B cell (primary cell): ENCODE results near the gene CXXC5.

Source experiments
- EZH2 ChIP-seq: IDR thresholded peaks from 2 replicates; pipeline ENCODE4 v1.6.1; 2012; ENCODE audit warnings: borderline replicate concordance, low read depth, mild to moderate bottlenecking, moderate library complexity, low read length; ENCODE audit not compliant: insufficient read depth, poor library complexity, severe bottlenecking
- TF ChIP-seq, protein P1 (sequence below): fragments of 200-600 bp; IDR thresholded peaks from one replicate; pipeline ENCODE4 v1.8.0; 2022; ENCODE audit warnings: antibody characterized with exemption, mild to moderate bottlenecking

DNA sequence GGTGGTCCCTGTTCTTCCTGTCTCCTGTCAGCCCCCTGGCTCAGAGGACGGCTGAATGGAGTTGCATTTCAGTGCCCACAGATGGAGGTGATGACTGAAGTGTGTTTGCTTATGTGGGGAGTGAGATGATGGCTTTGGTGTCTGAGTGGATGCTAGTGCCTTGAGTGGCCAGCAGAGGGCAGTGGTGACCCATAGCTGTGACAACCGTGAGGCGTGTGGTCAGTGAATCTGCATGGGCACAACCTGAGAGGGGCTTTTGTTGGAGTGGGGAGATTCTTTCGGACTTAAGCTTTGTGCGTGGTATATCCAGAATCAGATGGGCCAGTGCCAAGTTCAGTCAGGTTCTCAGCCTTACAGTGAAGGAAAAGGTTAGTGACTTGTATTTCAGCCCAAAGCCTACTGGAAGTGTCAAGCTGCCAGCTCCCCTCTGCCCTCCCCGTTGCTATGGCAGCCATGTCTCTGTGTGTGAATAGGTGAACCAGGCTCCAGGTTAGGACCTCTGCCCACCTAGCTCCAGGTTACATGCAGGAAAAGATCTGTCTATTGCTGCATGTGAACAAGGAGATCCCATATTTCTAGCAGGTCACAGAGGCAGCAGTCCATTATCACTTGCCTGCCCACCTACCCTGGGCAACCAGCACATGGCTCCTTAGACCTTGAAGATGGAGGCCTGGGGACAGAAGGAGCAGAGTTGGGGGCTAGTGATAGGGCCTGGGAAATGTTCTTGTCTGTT is 14.7 kb upstream of the CXXC5 start:
- no peak for TF ChIP-seq EZH2
- TF ChIP-seq, protein P1, sequence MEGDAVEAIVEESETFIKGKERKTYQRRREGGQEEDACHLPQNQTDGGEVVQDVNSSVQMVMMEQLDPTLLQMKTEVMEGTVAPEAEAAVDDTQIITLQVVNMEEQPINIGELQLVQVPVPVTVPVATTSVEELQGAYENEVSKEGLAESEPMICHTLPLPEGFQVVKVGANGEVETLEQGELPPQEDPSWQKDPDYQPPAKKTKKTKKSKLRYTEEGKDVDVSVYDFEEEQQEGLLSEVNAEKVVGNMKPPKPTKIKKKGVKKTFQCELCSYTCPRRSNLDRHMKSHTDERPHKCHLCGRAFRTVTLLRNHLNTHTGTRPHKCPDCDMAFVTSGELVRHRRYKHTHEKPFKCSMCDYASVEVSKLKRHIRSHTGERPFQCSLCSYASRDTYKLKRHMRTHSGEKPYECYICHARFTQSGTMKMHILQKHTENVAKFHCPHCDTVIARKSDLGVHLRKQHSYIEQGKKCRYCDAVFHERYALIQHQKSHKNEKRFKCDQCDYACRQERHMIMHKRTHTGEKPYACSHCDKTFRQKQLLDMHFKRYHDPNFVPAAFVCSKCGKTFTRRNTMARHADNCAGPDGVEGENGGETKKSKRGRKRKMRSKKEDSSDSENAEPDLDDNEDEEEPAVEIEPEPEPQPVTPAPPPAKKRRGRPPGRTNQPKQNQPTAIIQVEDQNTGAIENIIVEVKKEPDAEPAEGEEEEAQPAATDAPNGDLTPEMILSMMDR = peak; percentile 96
